Measurements from ENCODE around the gene RABL2B.

Gene RABL2B

GRCh38 chr22:50738649-50739227, 44.7 kb downstream of the RABL2B start:
- DNase-seq (ENCODE audit: low read depth in 3 of 3) = no peak

DNA sequence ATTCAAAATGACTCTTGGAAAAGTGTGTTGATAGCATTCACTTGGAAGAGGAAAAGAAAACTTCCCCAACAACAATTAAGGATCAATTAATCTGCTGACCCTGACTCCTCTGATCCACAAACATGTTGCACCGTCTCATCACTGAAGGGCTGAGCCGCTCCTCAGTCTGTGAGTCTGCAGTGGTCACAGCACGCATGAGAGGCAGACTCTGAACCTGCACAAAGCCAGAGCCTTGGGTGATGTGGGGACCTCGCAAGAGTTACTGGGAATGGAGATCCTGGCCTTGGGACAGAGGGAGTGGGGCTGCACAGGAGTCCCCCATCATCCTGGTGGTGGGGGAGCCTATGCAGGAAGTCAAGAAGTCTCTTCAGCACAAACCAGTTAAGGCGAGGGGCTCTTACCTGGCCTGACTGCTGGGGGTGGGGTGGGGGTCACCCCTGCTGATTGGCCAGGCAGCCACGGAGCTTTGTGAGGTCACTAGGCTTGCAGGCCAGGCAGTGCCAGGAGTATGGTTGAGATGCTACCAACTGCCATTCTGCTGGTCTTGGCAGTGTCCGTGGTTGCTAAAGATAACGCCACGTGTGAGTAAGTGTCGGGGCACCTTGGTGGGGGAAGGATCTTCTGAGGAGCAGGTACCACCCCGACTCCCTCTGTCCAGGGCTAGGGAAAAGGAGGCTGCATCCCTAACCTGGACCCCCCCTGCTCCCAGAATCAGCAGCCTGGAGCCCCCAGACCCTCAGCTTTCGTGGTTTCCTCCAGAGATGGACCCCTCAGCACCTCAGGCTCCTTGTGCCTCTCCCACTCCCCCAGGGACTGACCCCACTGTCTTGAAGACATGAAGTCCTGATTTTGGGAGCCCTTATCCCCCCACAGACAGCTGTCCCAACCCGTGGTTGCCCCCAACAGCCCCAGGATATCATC, 45.4 kb downstream of the RABL2B start, which contains the start of gene ACR:
ACR (plus strand) TSS at position 477 of the 921 bp plus-strand sequence; CDS start at position 509, 32 bp downstream.
- DNase-seq (ENCODE audit: low read depth in 3 of 3) = no peak

DNA sequence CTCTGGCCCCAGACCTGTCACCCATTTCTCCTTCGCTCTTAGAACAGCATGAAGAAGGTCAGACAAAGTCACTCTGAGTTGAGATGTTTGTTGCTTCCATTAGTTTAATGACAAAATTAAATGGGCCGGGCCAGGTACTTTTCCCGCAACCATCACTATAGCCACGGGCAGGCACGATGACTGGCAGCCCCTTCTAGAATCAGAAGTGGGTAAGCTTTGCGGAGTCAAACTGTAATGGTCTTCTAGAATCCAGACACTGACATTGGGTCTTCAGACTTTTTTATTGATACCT, 47.8 kb downstream of the RABL2B start:
- DNase-seq (ENCODE audit: low read depth in 3 of 3) = no peak

DNA sequence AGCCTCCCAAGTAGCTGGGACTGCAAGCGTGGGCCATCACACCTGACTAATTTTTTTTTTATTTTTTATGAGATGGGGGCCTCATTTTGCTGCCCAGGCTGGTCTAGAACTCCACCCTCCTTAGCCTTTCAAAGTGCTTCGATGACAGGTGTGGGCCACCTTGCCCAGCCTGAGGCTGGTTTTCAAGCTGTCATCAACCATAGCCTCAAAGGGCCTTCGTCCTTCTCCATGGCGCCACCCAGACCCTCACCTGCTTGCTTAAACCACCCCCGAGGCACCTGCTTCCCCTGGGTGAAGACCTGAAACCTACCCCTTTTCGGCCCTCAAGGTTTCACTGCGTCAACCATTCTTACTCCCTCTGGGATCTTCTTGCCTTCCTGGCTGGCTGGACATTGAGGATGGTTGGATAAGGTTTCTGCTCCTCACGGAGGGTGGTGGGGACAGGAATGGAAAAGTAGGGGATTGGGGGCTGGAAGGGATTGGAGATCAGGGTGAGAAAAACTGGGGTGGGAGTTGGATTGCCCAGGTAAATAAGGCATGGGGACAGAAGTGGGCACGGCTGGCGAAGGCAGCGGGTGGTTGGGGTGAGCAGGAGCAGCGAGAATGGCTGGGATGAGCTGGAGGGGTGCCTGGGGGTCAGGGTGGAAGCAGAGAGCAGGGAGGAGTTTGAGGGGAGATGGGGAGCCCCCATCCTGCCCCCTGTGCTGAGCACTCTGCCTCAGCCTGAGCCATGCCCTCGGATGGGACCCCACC, 48.3 kb downstream of the RABL2B start:
- no peak for DNase-seq (ENCODE audit: low read depth in 3 of 3)

DNA sequence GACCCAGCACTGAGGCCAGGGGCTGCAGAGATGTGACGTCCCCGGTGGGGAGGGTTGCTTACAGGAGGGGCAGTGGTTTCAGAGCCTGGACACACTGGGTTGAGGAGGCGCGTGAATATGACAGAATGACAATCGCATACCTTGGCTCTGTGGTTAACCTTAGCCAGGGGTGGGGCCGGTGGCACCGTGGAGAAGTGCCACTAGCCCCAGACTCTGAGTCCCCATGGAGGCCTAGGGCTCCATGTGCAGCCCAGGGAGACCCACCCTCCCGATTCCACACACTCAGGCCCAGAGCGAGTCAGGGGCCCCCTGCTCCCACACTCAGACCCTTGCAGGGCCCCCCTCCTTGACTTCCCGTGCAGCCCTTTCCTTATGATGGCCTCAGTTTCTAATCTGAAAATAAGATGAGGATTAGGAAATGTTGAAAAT, 49.1 kb downstream of the RABL2B start:
- DNase-seq (ENCODE audit: low read depth in 3 of 3) = no peak

DNA sequence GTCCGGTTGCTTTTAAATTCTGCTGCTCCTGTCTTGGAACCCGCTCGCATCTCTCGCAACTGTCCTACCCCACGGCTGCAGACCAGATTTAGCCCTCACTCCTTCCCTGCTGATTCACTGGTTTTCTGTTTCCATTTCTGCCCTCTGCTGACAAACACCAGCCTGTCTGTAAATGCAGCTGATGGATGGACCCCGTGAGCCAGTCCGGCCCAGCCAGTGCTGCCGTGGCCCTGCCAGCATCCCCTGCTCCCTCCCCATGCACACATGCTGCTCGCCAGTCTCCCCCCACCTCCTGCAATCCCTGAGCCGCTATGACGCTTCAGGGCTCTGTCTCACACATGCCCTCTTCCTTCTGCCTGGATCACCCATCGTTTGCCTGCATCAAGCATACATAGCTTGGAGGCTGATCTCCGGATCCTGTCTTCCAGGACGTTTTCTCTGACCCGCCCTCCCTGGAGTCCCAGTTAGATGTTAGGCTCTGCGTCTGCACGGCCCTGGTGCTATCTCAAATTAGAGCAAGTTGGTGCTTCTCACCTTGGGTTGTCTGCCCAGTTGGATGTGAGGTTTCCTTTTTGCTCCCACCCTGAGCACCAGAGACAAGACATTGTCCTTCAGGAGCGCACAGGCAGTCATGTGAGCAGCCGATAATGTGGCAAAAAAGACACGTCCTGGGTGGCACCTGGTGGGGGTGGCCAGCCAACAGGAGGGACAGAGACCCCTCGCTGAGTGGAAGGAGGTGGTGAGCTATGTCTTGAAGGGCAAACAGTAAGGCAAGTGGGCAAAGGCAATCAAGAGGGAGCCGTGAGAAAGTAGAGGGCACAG, 49.7 kb downstream of the RABL2B start:
- no peak for DNase-seq (ENCODE audit: low read depth in 3 of 3)

GRCh38 chr22:50732681-50733080, 50.8 kb downstream of the RABL2B start:
- no peak for DNase-seq (ENCODE audit: low read depth in 3 of 3)

- DNase-seq (ENCODE audit: low read depth in 3 of 3) = peak; percentile 13 to 56 (median 22)
Observed at GRCh38 chr22:50731811-50732624, 51.4 kb downstream of the RABL2B start.

- DNase-seq (ENCODE audit: low read depth in 3 of 3) = no peak
Observed at GRCh38 chr22:50730941-50731661, 52.3 kb downstream of the RABL2B start.

DNA sequence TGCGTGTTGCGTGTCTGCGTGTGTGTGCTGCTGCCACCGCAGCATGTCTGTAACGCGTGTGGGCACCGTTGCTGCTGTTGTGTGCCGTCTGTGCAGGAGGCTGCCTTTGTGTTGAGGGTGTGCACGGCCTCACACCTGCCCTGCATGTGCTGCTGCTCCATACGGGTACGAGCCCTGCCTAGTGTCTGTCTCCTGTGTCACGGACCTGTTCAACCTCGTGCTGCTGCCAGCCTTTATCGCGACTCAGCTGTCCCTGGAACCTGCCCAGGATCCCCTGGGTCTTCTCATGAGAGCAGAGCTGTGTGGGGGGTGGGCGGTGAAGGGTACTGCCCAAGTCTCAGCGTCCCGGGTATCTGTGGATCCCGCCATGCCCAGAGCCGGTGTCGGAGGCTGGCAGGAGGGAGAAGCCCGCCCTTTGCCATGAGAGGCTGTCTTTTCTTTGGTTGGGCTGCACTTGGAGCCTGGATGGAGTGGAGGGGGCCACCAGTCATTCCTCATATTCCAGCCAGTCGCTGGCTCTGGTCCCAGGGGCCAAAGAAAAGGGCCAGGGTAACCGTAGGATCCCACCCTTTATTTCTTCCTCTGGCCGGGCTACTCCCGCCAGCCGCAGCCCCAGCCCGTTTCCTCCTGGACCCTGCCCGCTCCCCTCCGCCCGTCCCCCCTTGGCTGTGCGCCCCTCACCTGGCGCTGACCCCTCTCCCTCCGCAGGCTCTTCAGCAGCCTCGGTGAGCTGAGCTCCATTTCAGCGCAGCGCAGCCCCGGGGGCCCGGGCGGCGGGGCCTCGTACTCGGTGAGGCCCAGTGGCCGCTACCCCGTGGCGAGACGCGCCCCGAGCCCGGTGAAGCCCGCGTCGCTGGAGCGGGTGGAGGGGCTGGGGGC, 53.2 kb downstream of the RABL2B start:
- no peak for DNase-seq (ENCODE audit: low read depth in 3 of 3)

DNA sequence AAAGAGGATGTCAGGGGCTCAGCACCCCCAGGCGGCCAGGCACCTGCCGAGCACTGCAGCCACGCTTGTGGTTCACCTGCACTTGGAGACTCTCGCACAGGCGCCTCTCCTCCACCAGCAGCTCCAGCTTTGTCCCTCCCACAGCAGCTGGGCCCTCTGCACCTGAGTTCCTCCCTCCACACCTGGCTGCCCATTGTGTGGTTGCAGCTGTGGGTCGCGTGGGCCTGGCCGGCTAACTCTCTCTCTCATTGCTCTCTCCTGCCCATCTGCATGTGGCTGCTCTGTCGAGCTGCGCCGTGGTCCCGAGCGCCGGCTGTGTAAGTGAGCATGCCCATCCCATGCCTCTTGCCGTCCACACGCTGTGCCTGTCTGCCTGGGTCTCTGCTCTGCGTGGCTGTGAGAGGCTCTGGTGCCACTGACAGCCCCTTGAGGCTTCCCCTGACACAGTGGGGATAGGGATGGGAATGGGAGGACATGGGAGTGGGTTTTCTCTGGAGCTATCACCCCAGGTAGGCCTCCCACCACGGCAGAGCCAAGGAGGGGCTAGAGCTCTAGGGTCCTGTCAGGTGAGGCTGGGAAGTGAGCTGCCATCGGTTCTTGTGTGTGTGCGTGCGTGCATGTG, 53.9 kb downstream of the RABL2B start:
- no peak for DNase-seq (ENCODE audit: low read depth in 3 of 3)

GRCh38 chr22:50728523-50728931, 54.9 kb downstream of the RABL2B start:
- no peak for DNase-seq (ENCODE audit: low read depth in 3 of 3)

GRCh38 chr22:50727678-50728522, 55.5 kb downstream of the RABL2B start:
- no peak for DNase-seq (ENCODE audit: low read depth in 3 of 3)

GRCh38 chr22:50726643-50727340, 56.6 kb downstream of the RABL2B start:
- DNase-seq (ENCODE audit: low read depth in 3 of 3) = no peak

- DNase-seq (ENCODE audit: low read depth in 3 of 3) = no peak
Observed at GRCh38 chr22:50725597-50725996, 57.8 kb downstream of the RABL2B start.

- no peak for DNase-seq (ENCODE audit: low read depth in 3 of 3)
Observed at GRCh38 chr22:50724616-50725015, 58.8 kb downstream of the RABL2B start.

- DNase-seq (ENCODE audit: low read depth in 3 of 3) = no peak
Observed at GRCh38 chr22:50723991-50724390, 59.4 kb downstream of the RABL2B start.
